MM.1S (cell line): Measurements from ENCODE around the gene BPIFB2.

Experiments
- CTCF ChIP-seq: fragments of 300-600 bp; sonication (generic); IDR thresholded peaks from 2 replicates; pipeline ENCODE4 v1.5.1; 2016; ENCODE audit warnings: antibody characterized with exemption, low read length, mixed read lengths
- EZH2 ChIP-seq: fragments of 300-600 bp; sonication (generic); optimal IDR thresholded peaks from 2 replicates; pipeline ENCODE3; 2017; ENCODE audit warnings: low read depth, mild to moderate bottlenecking, antibody characterized with exemption, low read length, mixed read lengths
- EZH2phosphoT487 ChIP-seq: fragments of 300-600 bp; sonication (generic); IDR thresholded peaks from 2 replicates; pipeline ENCODE4 v1.6.1; 2018; ENCODE audit warnings: antibody characterized with exemption, low read length

DNA sequence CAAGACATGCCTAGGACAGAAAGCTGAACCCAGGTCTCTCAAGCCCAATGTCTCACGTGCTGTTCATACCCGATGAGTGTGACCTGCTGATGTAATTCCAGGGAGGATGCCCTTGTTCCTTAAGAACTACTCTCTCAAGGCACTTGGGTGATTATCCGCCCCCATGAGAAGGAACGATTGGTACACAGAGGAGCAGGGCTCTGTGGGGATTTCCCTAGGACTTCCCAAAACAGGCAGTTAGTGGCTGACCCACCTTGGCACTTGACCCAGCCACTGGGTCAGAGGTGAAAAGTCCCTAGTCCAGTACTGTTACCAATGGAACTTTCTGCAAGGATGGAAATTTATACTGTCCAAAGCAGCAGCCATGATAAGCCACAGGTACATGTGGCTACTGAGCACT is 14.8 kb downstream of the BPIFB2 start:
- TF ChIP-seq CTCF (no peak), EZH2phosphoT487 (no peak), EZH2 (no peak)
